Measurements from ENCODE around the gene ARHGAP31.
"Not testable (repeated sequence)": the region's sequence is repeated elsewhere in the genome, so short reads cannot be mapped to it uniquely, and the experiment has no call there.

Gene ARHGAP31

GRCh38 chr3:119362940-119363725 lies 69.0 kb downstream of the ARHGAP31 start:
- Histone ChIP-seq H3K4me3 (ENCODE audit: low read length) (no peak overlapping the region), H3K36me3 (ENCODE audit: control insufficient read depth, insufficient read depth, low read length) (no peaks in the 10 kb centered on the region), H3K27me3 (ENCODE audit: insufficient read depth, low read length, poor library complexity) (no peaks in the 10 kb centered on the region), H2BK5ac (ENCODE audit: low read length) (no peak overlapping the region), H4K5ac (ENCODE audit: low read length) (no peak overlapping the region), H2AK5ac (ENCODE audit: low read length) (no peak overlapping the region), H3K4ac (ENCODE audit: low read depth, low read length) (no peak overlapping the region), H3K18ac (ENCODE audit: low read length) (no peak overlapping the region), H3K9ac (ENCODE audit: low read length) (no peak overlapping the region), H4K8ac (ENCODE audit: low read depth, low read length) (no peak overlapping the region), H3K79me2 (ENCODE audit: control insufficient read depth, insufficient read depth, low read length) (no peaks in the 10 kb centered on the region), H3K23ac (ENCODE audit: low read length) (no peak overlapping the region), H2BK15ac (replicated peaks; ENCODE audit: low read depth) (no peak overlapping the region), H3K27ac (ENCODE audit: low read depth, low read length) (no peak overlapping the region), H2BK120ac (ENCODE audit: low read depth, low read length) (no peak overlapping the region), H3K4me2 (ENCODE audit: low read length) (no peak overlapping the region), H3K79me1 (ENCODE audit: low read length) (no peaks in the 10 kb centered on the region), H3K4me1 (ENCODE audit: control insufficient read depth, low read depth, low read length) (peaks cover 17% of the 10 kb centered on the region), H3K56ac (ENCODE audit: low read length) (no peak overlapping the region)
- no peak for DNase-seq
- WGBS (ENCODE audit: extremely low coverage, insufficient coverage, low lambda C conversion rate): no CpG with 5 or more reads among the region's 7 CpGs

GRCh38 chr3:119364401-119364800 lies 70.2 kb downstream of the ARHGAP31 start:
- H3K4ac ChIP-seq (ENCODE audit: low read depth, low read length): no peak overlapping the region

GRCh38 chr3:119365418-119365817 lies 71.2 kb downstream of the ARHGAP31 start:
- no peak overlapping the region for H2AK5ac ChIP-seq (ENCODE audit: low read length)
- no peak overlapping the region for H2BK120ac ChIP-seq (ENCODE audit: low read depth, low read length)
- no peaks in the 10 kb centered on the region for H3K79me2 ChIP-seq (ENCODE audit: control insufficient read depth, insufficient read depth, low read length)
- H3K79me1 ChIP-seq (ENCODE audit: low read length): no peaks in the 10 kb centered on the region
- H2BK5ac ChIP-seq (ENCODE audit: low read length): no peak overlapping the region
- H3K4me1 ChIP-seq (ENCODE audit: control insufficient read depth, low read depth, low read length): peaks cover 7% of the 10 kb centered on the region
- H3K4ac ChIP-seq (ENCODE audit: low read depth, low read length): peak overlapping the region; percentile 16
- peak overlapping the region; percentile 60 for H3K18ac ChIP-seq (ENCODE audit: low read length)
- no peaks in the 10 kb centered on the region for H3K36me3 ChIP-seq (ENCODE audit: control insufficient read depth, insufficient read depth, low read length)
- peak overlapping the region; percentile 18 for H3K56ac ChIP-seq (ENCODE audit: low read length)
- no peak overlapping the region for H3K27ac ChIP-seq (ENCODE audit: low read depth, low read length)
- H3K9ac ChIP-seq (ENCODE audit: low read length): no peak overlapping the region
- H2BK15ac ChIP-seq (replicated peaks; ENCODE audit: low read depth): no peak overlapping the region
- no peaks in the 10 kb centered on the region for H3K27me3 ChIP-seq (ENCODE audit: insufficient read depth, low read length, poor library complexity)
- no CpG with 5 or more reads among the region's 3 CpGs for WGBS (ENCODE audit: extremely low coverage, insufficient coverage, low lambda C conversion rate)
- H3K4me2 ChIP-seq (ENCODE audit: low read length): no peak overlapping the region
- H4K8ac ChIP-seq (ENCODE audit: low read depth, low read length): no peak overlapping the region
- no peak for DNase-seq
- no peak overlapping the region for H3K23ac ChIP-seq (ENCODE audit: low read length)
- no peak overlapping the region for H4K5ac ChIP-seq (ENCODE audit: low read length)
- H3K4me3 ChIP-seq (ENCODE audit: low read length): no peak overlapping the region

More at GRCh38 chr3:119364401-119364800, 70.2 kb downstream of the ARHGAP31 start:
- DNase-seq: no peak
- Histone ChIP-seq H3K56ac (ENCODE audit: low read length) (no peak overlapping the region), H3K4me3 (ENCODE audit: low read length) (no peak overlapping the region), H2AK5ac (ENCODE audit: low read length) (no peak overlapping the region), H2BK120ac (ENCODE audit: low read depth, low read length) (no peak overlapping the region), H4K8ac (ENCODE audit: low read depth, low read length) (no peak overlapping the region), H3K27me3 (ENCODE audit: insufficient read depth, low read length, poor library complexity) (no peaks in the 10 kb centered on the region), H3K9ac (ENCODE audit: low read length) (no peak overlapping the region), H3K23ac (ENCODE audit: low read length) (no peak overlapping the region), H3K36me3 (ENCODE audit: control insufficient read depth, insufficient read depth, low read length) (no peaks in the 10 kb centered on the region), H3K79me2 (ENCODE audit: control insufficient read depth, insufficient read depth, low read length) (no peaks in the 10 kb centered on the region), H3K79me1 (ENCODE audit: low read length) (no peaks in the 10 kb centered on the region), H2BK15ac (replicated peaks; ENCODE audit: low read depth) (no peak overlapping the region), H3K18ac (ENCODE audit: low read length) (no peak overlapping the region), H3K27ac (ENCODE audit: low read depth, low read length) (no peak overlapping the region), H3K4me2 (ENCODE audit: low read length) (no peak overlapping the region), H4K5ac (ENCODE audit: low read length) (no peak overlapping the region), H2BK5ac (ENCODE audit: low read length) (no peak overlapping the region), H3K4me1 (ENCODE audit: control insufficient read depth, low read depth, low read length) (peaks cover 16% of the 10 kb centered on the region)
- WGBS (ENCODE audit: extremely low coverage, insufficient coverage, low lambda C conversion rate): no CpG with 5 or more reads among the region's 1 CpG

DNA sequence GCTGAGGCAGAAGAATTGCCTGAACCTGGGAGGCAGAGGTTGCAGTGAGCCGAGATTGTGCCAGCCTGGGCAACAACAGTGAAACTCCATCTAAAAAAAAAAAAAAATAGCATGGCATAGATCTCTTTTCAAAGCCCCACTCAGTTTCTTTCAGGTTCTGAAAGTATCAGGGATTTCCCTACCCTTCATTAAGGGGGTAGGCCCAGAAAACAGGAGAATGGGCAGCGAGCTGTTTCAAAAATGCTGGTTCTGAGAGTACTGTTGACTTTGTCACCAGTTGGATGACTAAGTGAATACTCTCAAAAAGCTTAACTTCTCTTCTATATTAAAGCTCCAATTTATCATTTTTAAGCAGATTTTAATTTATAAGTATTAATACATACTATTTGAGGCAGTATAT lies 72.8 kb downstream of the ARHGAP31 start:
- Histone ChIP-seq H4K5ac (ENCODE audit: low read length) (no peak overlapping the region), H3K23ac (ENCODE audit: low read length) (no peak overlapping the region), H3K79me1 (ENCODE audit: low read length) (no peaks in the 10 kb centered on the region), H3K4me3 (ENCODE audit: low read length) (no peak overlapping the region), H3K4me2 (ENCODE audit: low read length) (no peak overlapping the region), H2BK15ac (replicated peaks; ENCODE audit: low read depth) (no peak overlapping the region), H2BK120ac (ENCODE audit: low read depth, low read length) (no peak overlapping the region), H3K18ac (ENCODE audit: low read length) (no peak overlapping the region), H3K79me2 (ENCODE audit: control insufficient read depth, insufficient read depth, low read length) (no peaks in the 10 kb centered on the region), H2BK5ac (ENCODE audit: low read length) (no peak overlapping the region), H3K4ac (ENCODE audit: low read depth, low read length) (no peak overlapping the region), H4K8ac (ENCODE audit: low read depth, low read length) (no peak overlapping the region), H3K36me3 (ENCODE audit: control insufficient read depth, insufficient read depth, low read length) (no peaks in the 10 kb centered on the region), H3K56ac (ENCODE audit: low read length) (no peak overlapping the region), H3K9ac (ENCODE audit: low read length) (no peak overlapping the region), H3K27ac (ENCODE audit: low read depth, low read length) (no peak overlapping the region), H3K27me3 (ENCODE audit: insufficient read depth, low read length, poor library complexity) (no peaks in the 10 kb centered on the region), H3K4me1 (ENCODE audit: control insufficient read depth, low read depth, low read length) (peaks cover 2% of the 10 kb centered on the region), H2AK5ac (ENCODE audit: low read length) (no peak overlapping the region)
- no peak for DNase-seq
- no CpG with 5 or more reads among the region's 2 CpGs for WGBS (ENCODE audit: extremely low coverage, insufficient coverage, low lambda C conversion rate)

GRCh38 chr3:119368298-119368697 lies 74.1 kb downstream of the ARHGAP31 start:
- Histone ChIP-seq H2BK120ac (ENCODE audit: low read depth, low read length) (no peak overlapping the region), H3K9ac (ENCODE audit: low read length) (no peak overlapping the region), H3K27me3 (ENCODE audit: insufficient read depth, low read length, poor library complexity) (no peaks in the 10 kb centered on the region), H3K36me3 (ENCODE audit: control insufficient read depth, insufficient read depth, low read length) (no peaks in the 10 kb centered on the region), H2BK15ac (replicated peaks; ENCODE audit: low read depth) (no peak overlapping the region), H3K4ac (ENCODE audit: low read depth, low read length) (no peak overlapping the region), H3K4me3 (ENCODE audit: low read length) (no peak overlapping the region), H3K23ac (ENCODE audit: low read length) (no peak overlapping the region), H3K27ac (ENCODE audit: low read depth, low read length) (no peak overlapping the region), H3K79me2 (ENCODE audit: control insufficient read depth, insufficient read depth, low read length) (no peaks in the 10 kb centered on the region), H3K56ac (ENCODE audit: low read length) (no peak overlapping the region), H2BK5ac (ENCODE audit: low read length) (no peak overlapping the region), H4K5ac (ENCODE audit: low read length) (no peak overlapping the region), H3K4me1 (ENCODE audit: control insufficient read depth, low read depth, low read length) (peaks cover 2% of the 10 kb centered on the region), H3K18ac (ENCODE audit: low read length) (no peak overlapping the region), H4K8ac (ENCODE audit: low read depth, low read length) (no peak overlapping the region), H3K79me1 (ENCODE audit: low read length) (no peaks in the 10 kb centered on the region), H2AK5ac (ENCODE audit: low read length) (no peak overlapping the region), H3K4me2 (ENCODE audit: low read length) (no peak overlapping the region)
- no peak for DNase-seq
- 100% methylated on average over 1 of the region's 4 CpGs for WGBS (ENCODE audit: extremely low coverage, insufficient coverage, low lambda C conversion rate)

- not testable (repeated sequence) for H3K36me3 ChIP-seq (ENCODE audit: control insufficient read depth, insufficient read depth, low read length); H3K79me1 ChIP-seq (ENCODE audit: low read length); H3K4me3 ChIP-seq (ENCODE audit: low read length); H3K27me3 ChIP-seq (ENCODE audit: insufficient read depth, low read length, poor library complexity); H3K23ac ChIP-seq (ENCODE audit: low read length); H3K27ac ChIP-seq (ENCODE audit: low read depth, low read length); H3K4ac ChIP-seq (ENCODE audit: low read depth, low read length); H3K9ac ChIP-seq (ENCODE audit: low read length); H2BK120ac ChIP-seq (ENCODE audit: low read depth, low read length); H3K4me2 ChIP-seq (ENCODE audit: low read length); H4K5ac ChIP-seq (ENCODE audit: low read length); H3K56ac ChIP-seq (ENCODE audit: low read length); H3K79me2 ChIP-seq (ENCODE audit: control insufficient read depth, insufficient read depth, low read length); H3K18ac ChIP-seq (ENCODE audit: low read length); H4K8ac ChIP-seq (ENCODE audit: low read depth, low read length); H2BK5ac ChIP-seq (ENCODE audit: low read length); H2AK5ac ChIP-seq (ENCODE audit: low read length); DNase-seq; H2BK15ac ChIP-seq (replicated peaks; ENCODE audit: low read depth); H3K4me1 ChIP-seq (ENCODE audit: control insufficient read depth, low read depth, low read length)
- no CpG with 5 or more reads among the region's 6 CpGs for WGBS (ENCODE audit: extremely low coverage, insufficient coverage, low lambda C conversion rate)
Observed at GRCh38 chr3:119371786-119372185, 77.6 kb downstream of the ARHGAP31 start.

Data from mesendoderm (in vitro differentiated cells).